Trophoblast cell (in vitro differentiated cells and primary cell): ENCODE data around the gene KIF26B.
"Not testable (repeated sequence)": the region's sequence is repeated elsewhere in the genome, so short reads cannot be mapped to it uniquely, and the experiment has no call there.

ENCODE experiments used
- DNase-seq, 2 donors: peaks; one replicate each; pipeline ENCODE4 v3.0.0-alpha.2; 2016
- H2AFZ ChIP-seq: 2 replicates; pipeline ENCODE4 v1.6.1; 2013; ENCODE audit warnings: low read length, moderate library complexity, mild to moderate bottlenecking; ENCODE audit not compliant: insufficient read depth, poor library complexity
- H2AK5ac ChIP-seq: 2 replicates; pipeline ENCODE4 v1.6.1; 2013; ENCODE audit warnings: mild to moderate bottlenecking, low read length
- H2BK120ac ChIP-seq: 2 replicates; pipeline ENCODE4 v1.6.1; 2013; ENCODE audit warnings: low read length, mild to moderate bottlenecking, moderate library complexity; ENCODE audit not compliant: insufficient read depth, poor library complexity
- H2BK12ac ChIP-seq: 2 replicates; pipeline ENCODE4 v1.6.1; 2013; ENCODE audit warnings: mild to moderate bottlenecking, low read length, moderate library complexity
- H2BK5ac ChIP-seq: 2 replicates; pipeline ENCODE4 v1.6.1; 2013; ENCODE audit warnings: low read length, low read depth, moderate library complexity, mild to moderate bottlenecking; ENCODE audit not compliant: poor library complexity
- H3K14ac ChIP-seq: 2 replicates; pipeline ENCODE4 v1.6.1; 2013; ENCODE audit warnings: mild to moderate bottlenecking, low read length
- H3K18ac ChIP-seq: 2 replicates; pipeline ENCODE4 v1.6.1; 2013; ENCODE audit warnings: mild to moderate bottlenecking, low read length
- H3K23ac ChIP-seq: 2 replicates; pipeline ENCODE4 v1.6.1; 2013; ENCODE audit warnings: low read length
- H3K27ac ChIP-seq: 2 replicates; pipeline ENCODE4 v1.5.1; 2013; ENCODE audit warnings: low read depth, mild to moderate bottlenecking, inconsistent platforms, low read length, moderate library complexity
- H3K27me3 ChIP-seq: 2 replicates; pipeline ENCODE4 v1.6.1; 2013; ENCODE audit warnings: inconsistent platforms, mild to moderate bottlenecking, low read length, moderate library complexity; ENCODE audit not compliant: insufficient read depth
- H3K36me3 ChIP-seq, 2 experiments: 1 replicate in 1 of 2; 2 replicates in 1 of 2; pipeline ENCODE4 v1.6.1; 2013; ENCODE audit warnings: low read length in 2 of 2, mild to moderate bottlenecking in 2 of 2, moderate library complexity in 1 of 2; ENCODE audit not compliant: insufficient read depth in 2 of 2, control insufficient read depth in 1 of 2
- H3K4ac ChIP-seq: 2 replicates; pipeline ENCODE4 v1.6.1; 2013; ENCODE audit warnings: low read depth, mild to moderate bottlenecking, low read length, moderate library complexity
- H3K4me1 ChIP-seq, 2 experiments: 1 replicate in 1 of 2; 2 replicates in 1 of 2; pipeline ENCODE4 v1.6.1; 2013; ENCODE audit warnings: low read length in 2 of 2, mild to moderate bottlenecking in 2 of 2, moderate library complexity in 1 of 2; ENCODE audit not compliant: insufficient read depth in 2 of 2, control insufficient read depth in 1 of 2
- H3K4me2 ChIP-seq: 2 replicates; pipeline ENCODE4 v1.6.1; 2013; ENCODE audit warnings: inconsistent platforms, mild to moderate bottlenecking, low read length, moderate library complexity
- H3K4me3 ChIP-seq: 2 replicates; pipeline ENCODE4 v1.5.1; 2013; ENCODE audit warnings: mild to moderate bottlenecking, low read depth, low read length, inconsistent platforms
- H3K79me1 ChIP-seq: one replicate; pipeline ENCODE4 v1.6.1; 2013; ENCODE audit warnings: low read length
- H3K79me2 ChIP-seq: 2 replicates; pipeline ENCODE4 v1.6.1; 2013; ENCODE audit warnings: low read length, mild to moderate bottlenecking; ENCODE audit not compliant: control insufficient read depth, insufficient read depth, poor library complexity
- H3K9ac ChIP-seq: 2 replicates; pipeline ENCODE4 v1.6.1; 2013; ENCODE audit warnings: mild to moderate bottlenecking, low read length
- H3K9me3 ChIP-seq: 2 replicates; pipeline ENCODE4 v1.6.1; 2013; ENCODE audit warnings: low read depth, mild to moderate bottlenecking, control low read depth, inconsistent platforms, low read length; ENCODE audit not compliant: insufficient read depth
- H4K12ac ChIP-seq: 2 replicates; pipeline ENCODE4 v1.6.1; 2013; ENCODE audit warnings: low read depth, mild to moderate bottlenecking, low read length, moderate library complexity
- H4K8ac ChIP-seq: 2 replicates; pipeline ENCODE4 v1.6.1; 2013; ENCODE audit warnings: low read depth, mild to moderate bottlenecking, low read length, moderate library complexity
- H4K91ac ChIP-seq: one replicate; pipeline ENCODE4 v1.6.1; 2013; ENCODE audit warnings: low read depth, mild to moderate bottlenecking, low read length, moderate library complexity
- WGBS: extraction: QIAGEN DNeasy Blood & Tissue Kit; methylation state at CpG from one replicate; pipeline ENCODE4 v1.1.7; 2013; ENCODE audit warnings: missing lambda C conversion rate; ENCODE audit not compliant: insufficient read length, insufficient coverage; ENCODE audit errors: extremely low coverage; 5-methylcytosine and 5-hydroxymethylcytosine counted together

The KIF26B gene

GRCh38 chr1:245672836-245673656 is 518.3 kb downstream of the KIF26B start:
- not testable (repeated sequence) for H3K4me3 ChIP-seq, H4K12ac ChIP-seq, H2AFZ ChIP-seq, H3K27me3 ChIP-seq, H4K8ac ChIP-seq, H3K18ac ChIP-seq, H3K4ac ChIP-seq, H3K9ac ChIP-seq, H3K27ac ChIP-seq, DNase-seq, H3K79me1 ChIP-seq, H2BK12ac ChIP-seq, H3K23ac ChIP-seq, H3K79me2 ChIP-seq, H4K91ac ChIP-seq, H3K4me1 ChIP-seq, H2AK5ac ChIP-seq, H3K36me3 ChIP-seq, H3K4me2 ChIP-seq, H3K9me3 ChIP-seq, H2BK120ac ChIP-seq, H2BK5ac ChIP-seq, H3K14ac ChIP-seq
- no CpG with 5 or more reads among the region's 41 CpGs for WGBS

DNA sequence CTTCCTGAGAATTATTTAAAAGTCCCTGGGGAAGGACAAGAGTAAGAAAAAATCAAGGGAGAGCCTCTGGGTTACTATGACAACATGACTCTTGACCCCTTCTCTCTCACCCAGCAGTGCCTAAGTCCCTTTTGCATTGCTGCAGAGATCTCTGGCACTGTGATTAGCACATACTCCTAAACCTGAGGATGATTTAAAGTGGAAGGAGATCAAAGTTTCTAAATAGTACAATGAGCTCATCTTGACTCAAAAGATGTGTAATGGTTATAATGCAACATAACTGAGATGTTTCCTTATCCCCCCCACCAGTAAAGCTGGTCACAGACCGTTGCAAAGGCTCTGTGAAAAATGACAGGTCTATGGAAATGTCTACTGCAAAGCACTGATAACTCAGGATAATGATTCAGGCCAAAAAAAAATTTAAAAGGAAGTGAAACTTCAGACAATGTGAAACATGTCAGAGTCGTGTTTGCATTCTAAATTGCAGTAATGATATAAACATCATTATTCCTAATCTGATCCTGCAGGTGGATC is 519.2 kb downstream of the KIF26B start:
- Histone ChIP-seq H4K8ac (no peak overlapping the region), H3K4me3 (no peak overlapping the region), H3K27me3 (no peaks in the 10 kb centered on the region), H2BK120ac (no peak overlapping the region), H2BK12ac (no peak overlapping the region), H3K14ac (no peak overlapping the region), H3K4me1 (peaks cover 3 to 6% of the 10 kb centered on the region in 2 experiments), H3K4ac (no peak overlapping the region), H2AK5ac (no peak overlapping the region), H3K23ac (no peak overlapping the region), H3K36me3 (peaks cover 5 to 6% of the 10 kb centered on the region in 2 experiments), H4K91ac (no peak overlapping the region), H3K9me3 (peaks cover 1% of the 10 kb centered on the region), H3K18ac (no peak overlapping the region), H2BK5ac (no peak overlapping the region), H3K79me1 (no peaks in the 10 kb centered on the region), H4K12ac (no peak overlapping the region), H3K9ac (no peak overlapping the region), H2AFZ (no peak overlapping the region), H3K4me2 (no peak overlapping the region), H3K27ac (no peak overlapping the region), H3K79me2 (no peaks in the 10 kb centered on the region)
- no CpG with 5 or more reads among the region's 2 CpGs for WGBS
- no peak for DNase-seq

GRCh38 chr1:245677461-245678240 is 522.9 kb downstream of the KIF26B start:
- H4K12ac ChIP-seq, result no peak overlapping the region

DNA sequence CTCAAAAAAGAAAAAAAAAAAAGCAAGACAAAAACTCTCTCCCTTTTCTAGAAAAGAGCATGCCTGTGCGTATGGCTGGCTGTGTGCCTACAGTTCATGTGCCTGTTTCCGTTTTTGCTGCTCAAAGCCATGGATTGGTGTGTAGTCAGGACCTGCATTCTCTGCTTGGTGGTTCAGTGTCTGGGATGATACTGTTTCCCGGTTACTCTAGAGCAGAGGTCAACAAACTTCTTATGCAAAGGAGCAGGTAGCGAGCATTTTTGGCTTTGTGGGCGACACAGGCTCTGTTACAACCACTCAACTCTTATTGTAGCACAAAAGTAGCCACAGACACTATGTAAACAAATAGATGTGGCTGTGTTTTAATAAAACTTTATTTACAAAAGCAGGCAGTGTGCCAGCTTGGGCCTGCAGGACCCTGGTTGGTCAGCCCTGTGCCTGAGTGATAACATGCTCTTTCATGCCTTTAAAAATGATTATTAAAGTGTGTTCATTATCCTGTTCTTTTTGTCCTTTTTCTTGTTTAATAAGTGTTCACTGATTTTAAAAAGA is 524.2 kb downstream of the KIF26B start:
- no peak overlapping the region for H3K23ac ChIP-seq
- no peak overlapping the region for H4K91ac ChIP-seq
- H3K4ac ChIP-seq, result no peak overlapping the region
- no peak overlapping the region for H3K9ac ChIP-seq
- no peak overlapping the region for H3K27ac ChIP-seq
- no peak for DNase-seq
- peaks cover 3 to 5% of the 10 kb centered on the region in 2 experiments for H3K36me3 ChIP-seq
- H3K27me3 ChIP-seq, result no peaks in the 10 kb centered on the region
- H4K12ac ChIP-seq, result no peak overlapping the region
- H3K79me1 ChIP-seq, result no peaks in the 10 kb centered on the region
- H3K79me2 ChIP-seq, result no peaks in the 10 kb centered on the region
- no peak overlapping the region for H3K4me3 ChIP-seq
- H2AK5ac ChIP-seq, result no peak overlapping the region
- H2BK5ac ChIP-seq, result no peak overlapping the region
- H3K9me3 ChIP-seq, result peaks cover 1% of the 10 kb centered on the region
- no peak overlapping the region for H2AFZ ChIP-seq
- no peak overlapping the region for H3K4me2 ChIP-seq
- no peak overlapping the region for H2BK12ac ChIP-seq
- no peak overlapping the region for H3K14ac ChIP-seq
- peaks cover 6 to 10% of the 10 kb centered on the region in 2 experiments for H3K4me1 ChIP-seq
- no peak overlapping the region for H3K18ac ChIP-seq
- WGBS, result no CpG with 5 or more reads among the region's 5 CpGs
- no peak overlapping the region for H2BK120ac ChIP-seq
- H4K8ac ChIP-seq, result no peak overlapping the region

More at GRCh38 chr1:245677461-245678240, 522.9 kb downstream of the KIF26B start:
- Histone ChIP-seq H3K27ac (no peak overlapping the region), H4K8ac (no peak overlapping the region), H4K91ac (no peak overlapping the region), H3K9ac (no peak overlapping the region), H2AFZ (no peak overlapping the region), H3K36me3 (peaks cover 3% of the 10 kb centered on the region in 2 experiments), H3K18ac (no peak overlapping the region), H3K23ac (no peak overlapping the region), H3K14ac (no peak overlapping the region), H2BK5ac (no peak overlapping the region), H3K4me1 (peaks cover 4 to 6% of the 10 kb centered on the region in 2 experiments), H3K4me2 (no peak overlapping the region), H3K4ac (no peak overlapping the region), H3K27me3 (no peaks in the 10 kb centered on the region), H2BK12ac (no peak overlapping the region), H3K79me2 (no peaks in the 10 kb centered on the region), H3K79me1 (no peaks in the 10 kb centered on the region), H2AK5ac (no peak overlapping the region), H3K9me3 (peaks cover 1% of the 10 kb centered on the region), H3K4me3 (no peak overlapping the region), H2BK120ac (no peak overlapping the region)
- no peak for DNase-seq
- no CpG with 5 or more reads among the region's 9 CpGs for WGBS
